Measurements from ENCODE around the gene KLRC1.
"Not testable (repeated sequence)": the region's sequence is repeated elsewhere in the genome, so short reads cannot be mapped to it uniquely, and the experiment has no call there.

Gene KLRC1

DNA sequence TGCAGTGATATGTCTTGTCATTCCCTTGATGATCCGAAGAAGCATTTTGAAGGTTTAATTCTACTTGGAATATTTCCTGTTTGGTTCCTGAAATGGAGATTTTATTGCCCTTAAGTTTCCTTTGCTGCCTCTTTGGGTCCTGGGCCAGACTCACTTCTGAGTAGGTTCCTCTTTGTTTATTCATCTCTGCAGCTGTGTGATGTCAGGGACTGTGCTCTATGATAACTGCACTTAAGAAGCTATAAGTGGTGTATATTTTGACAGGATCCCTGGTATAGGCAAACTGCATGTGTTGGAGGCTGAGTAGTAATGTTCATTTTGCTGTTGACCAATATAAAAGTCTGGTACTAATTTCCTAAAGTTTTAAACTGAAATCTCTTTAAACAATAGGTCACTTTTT lies 43.8 kb downstream of the KLRC1 start, which contains the start of gene KLRC4:
TSS of gene KLRC4 (minus strand) at position 366 of the 400 bp plus-strand sequence. CDS start at position 184, 182 bp downstream.
- no peak for DNase-seq

DNA sequence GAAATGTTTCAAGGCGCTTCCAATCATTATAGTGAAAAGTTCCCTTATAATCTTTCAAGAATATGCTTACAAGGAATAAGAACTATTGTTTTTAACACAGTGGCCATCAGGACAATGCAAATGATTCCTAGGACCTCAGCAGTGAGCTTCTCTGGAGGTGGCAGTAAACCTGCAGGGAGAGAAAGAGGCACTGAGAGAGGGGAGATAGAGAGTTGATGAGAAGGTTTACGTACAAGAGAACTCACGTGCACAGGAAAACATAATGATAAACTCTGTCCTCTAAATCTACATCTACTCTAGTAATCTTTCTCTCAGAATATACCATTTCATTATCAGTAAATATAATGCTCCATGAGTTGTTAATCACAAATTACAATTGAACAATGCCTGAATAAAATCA lies 44.3 kb downstream of the KLRC1 start:
- no peak for DNase-seq

- DNase-seq, result no peak
Observed at GRCh38 chr12:10406725-10407124, 46.5 kb downstream of the KLRC1 start.

DNA sequence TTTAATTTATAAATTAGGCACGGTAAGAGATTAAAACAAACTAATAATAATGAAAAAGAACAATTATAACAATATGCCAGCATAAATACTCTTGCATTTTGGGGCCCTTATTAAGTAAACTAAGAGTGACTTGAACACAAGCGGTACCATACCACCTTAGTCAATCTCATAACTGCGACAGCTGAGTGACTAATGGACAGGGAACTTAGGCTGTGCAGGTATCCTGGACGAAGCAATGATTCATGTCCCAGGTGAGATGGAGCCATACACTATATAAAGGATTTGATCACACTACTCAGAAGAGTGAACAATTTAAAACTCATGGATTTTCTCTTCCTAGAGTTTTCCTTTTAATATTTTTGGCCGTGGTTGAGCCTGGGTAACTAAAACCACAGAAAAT lies 47.9 kb downstream of the KLRC1 start:
- DNase-seq, result no peak

- DNase-seq, result no peak
Observed at GRCh38 chr12:10404798-10405197, 48.4 kb downstream of the KLRC1 start.

GRCh38 chr12:10400829-10401228 lies 52.3 kb downstream of the KLRC1 start:
- no peak for DNase-seq

- no peak for DNase-seq
Observed at GRCh38 chr12:10398168-10398567, 55.0 kb downstream of the KLRC1 start.

DNA sequence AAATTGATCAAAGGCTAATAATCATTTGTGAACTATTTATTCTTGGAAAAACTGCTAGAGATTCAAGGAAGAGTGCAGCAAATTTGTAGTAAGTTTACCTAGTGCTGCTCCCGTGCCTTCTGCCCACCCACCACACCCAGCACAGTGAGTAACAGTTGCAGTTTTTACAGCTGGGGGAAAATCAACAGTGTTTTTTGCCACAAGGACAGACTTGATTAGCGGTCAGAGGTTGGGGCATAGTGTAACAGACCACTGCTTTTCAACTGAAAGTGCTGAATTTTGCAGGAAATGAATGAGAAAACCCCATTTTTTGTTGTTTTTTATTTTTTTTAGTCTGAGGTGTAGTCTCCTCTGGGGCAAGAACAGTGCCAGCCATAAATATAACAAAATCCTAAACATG lies 55.9 kb downstream of the KLRC1 start:
- no peak for DNase-seq

GRCh38 chr12:10396176-10396575 lies 57.0 kb downstream of the KLRC1 start:
- not testable (repeated sequence) for DNase-seq
